Fibroblast of lung (primary cell): Measurements from ENCODE around the gene FAM107B. TPM values are rescaled to one million over a fixed set of nuclear protein-coding genes. Genes with fewer than 3 reads are reported as not detected.
A peak's percentile ranks its signal among the peaks of the same experiment; 100 is the strongest.

Experiments used
- DNase-seq, 2 donors: peaks; one replicate each; pipeline versions ENCODE4 v3.0.0 to v3.0.0-alpha.2; 2010; ENCODE audit warnings: low read depth in 2 of 2
- H2AFZ ChIP-seq: 2 replicates; pipeline ENCODE4 v1.5.1; 2012; ENCODE audit warnings: low read length, control low read depth, inconsistent platforms
- H3K27ac ChIP-seq: 2 replicates; pipeline ENCODE4 v1.5.1; 2011; ENCODE audit warnings: low read length, control low read depth; ENCODE audit not compliant: insufficient read depth
- H3K27me3 ChIP-seq: 2 replicates; pipeline ENCODE4 v1.5.1; 2011; ENCODE audit warnings: mild to moderate bottlenecking, low read length; ENCODE audit not compliant: control insufficient read depth, insufficient read depth
- H3K36me3 ChIP-seq: 2 replicates; pipeline ENCODE4 v1.5.1; 2011; ENCODE audit warnings: low read length; ENCODE audit not compliant: control insufficient read depth, insufficient read depth
- H3K4me1 ChIP-seq: 2 replicates; pipeline ENCODE4 v1.5.1; 2011; ENCODE audit warnings: low read length; ENCODE audit not compliant: control insufficient read depth, insufficient read depth; ENCODE audit errors: extremely low read depth
- H3K4me2 ChIP-seq: 2 replicates; pipeline ENCODE4 v1.5.1; 2011; ENCODE audit warnings: low read length, control low read depth; ENCODE audit not compliant: insufficient read depth; ENCODE audit errors: extremely low read depth
- H3K4me3 ChIP-seq, 4 experiments: fragments of 200-600 bp in 1 of 4; sonication (generic) in 1 of 4; replicated peaks in 1 of 4; 2 replicates each; pipeline ENCODE4 v1.5.1; 2011 to 2016; ENCODE audit warnings: low read length in 4 of 4, low read depth in 3 of 4, mild to moderate bottlenecking in 3 of 4, control low read depth in 2 of 4, inconsistent platforms in 1 of 4, mixed read lengths in 1 of 4; ENCODE audit not compliant: insufficient read depth in 1 of 4; ENCODE audit errors: control extremely low read depth in 1 of 4
- H3K79me2 ChIP-seq: 2 replicates; pipeline ENCODE4 v1.5.1; 2012; ENCODE audit warnings: mild to moderate bottlenecking, low read length, inconsistent platforms; ENCODE audit not compliant: control insufficient read depth, insufficient read depth
- H3K9ac ChIP-seq: 2 replicates; pipeline ENCODE4 v1.5.1; 2011; ENCODE audit warnings: mild to moderate bottlenecking, low read length, control low read depth; ENCODE audit not compliant: insufficient read depth
- H3K9me3 ChIP-seq: 2 replicates; pipeline ENCODE4 v1.5.1; 2012; ENCODE audit warnings: low read depth, low read length; ENCODE audit not compliant: control insufficient read depth, insufficient read depth
- H4K20me1 ChIP-seq: 2 replicates; pipeline ENCODE4 v1.5.1; 2011; ENCODE audit warnings: low read length; ENCODE audit not compliant: control insufficient read depth, insufficient read depth; ENCODE audit errors: extremely low read depth
- CTCF ChIP-seq, 2 donors: IDR thresholded peaks in 1 of 2; conservative IDR thresholded peaks in 1 of 2; 1 replicate in 1 of 2; 2 replicates in 1 of 2; pipeline ENCODE4 v1.5.1; 2011 to 2012; ENCODE audit warnings: low read length in 2 of 2, control low read depth in 1 of 2, inconsistent platforms in 1 of 2, low read depth in 1 of 2, mild to moderate bottlenecking in 1 of 2
- EZH2 ChIP-seq: IDR thresholded peaks from 2 replicates; pipeline ENCODE4 v1.5.1; 2012; ENCODE audit warnings: low read length, control low read depth, mild to moderate bottlenecking; ENCODE audit errors: missing control alignments
- polyA plus RNA-seq, 2 donors: library from polyadenylated mRNA; depleted of rRNA in 1 of 2; stranded (reverse) in 1 of 2; unstranded in 1 of 2; fragments of >200 nt; gene quantifications; 2 replicates each; pipeline ENCODE4 v1.2.1, GENCODE V29; 2011 to 2012; ENCODE audit warnings: missing spikeins in 1 of 2
- total RNA-seq: library from RNA; depleted of rRNA; stranded (reverse); fragments of >200 nt; gene quantifications from 2 replicates; pipeline ENCODE4 v1.2.1, GENCODE V29; 2014

FAM107B gene
- total and polyA plus RNA-seq, 2 donors (not counting 1 experiment from before 2014, with no cell fraction given): 29.0 to 36.0 TPM

GRCh38 chr10:14531974-14532373, 242.7 kb downstream of the FAM107B start:
- no peak overlapping the region for H3K4me2 ChIP-seq
- no peak overlapping the region for H3K27ac ChIP-seq
- H3K79me2 ChIP-seq: peaks cover 7% of the 10 kb centered on the region
- peaks cover 4% of the 10 kb centered on the region for H3K4me1 ChIP-seq
- no peaks in the 10 kb centered on the region for H3K27me3 ChIP-seq
- no peak for DNase-seq
- TF ChIP-seq CTCF (conservative IDR thresholded peaks at IDR 0.05 in 1 of 2, IDR thresholded peaks at IDR 0.05 in 1 of 2; ENCODE audit: low read depth in 1 of 2, low read length in 2 of 2) (no peak), EZH2 (no peak)
- H3K36me3 ChIP-seq: no peaks in the 10 kb centered on the region
- no peak overlapping the region for H3K4me3 ChIP-seq
- no peaks in the 10 kb centered on the region for H4K20me1 ChIP-seq
- H2AFZ ChIP-seq: no peak overlapping the region
- no peak overlapping the region for H3K9ac ChIP-seq
- H3K9me3 ChIP-seq: no peaks in the 10 kb centered on the region

- H3K4me1 ChIP-seq: peaks cover 4% of the 10 kb centered on the region
- H3K9ac ChIP-seq: no peak overlapping the region
- H4K20me1 ChIP-seq: no peaks in the 10 kb centered on the region
- H3K4me2 ChIP-seq: no peak overlapping the region
- H3K9me3 ChIP-seq: no peaks in the 10 kb centered on the region
- peaks cover 7% of the 10 kb centered on the region for H3K79me2 ChIP-seq
- H3K27me3 ChIP-seq: no peaks in the 10 kb centered on the region
- no peak overlapping the region for H2AFZ ChIP-seq
- H3K36me3 ChIP-seq: no peaks in the 10 kb centered on the region
- no peak overlapping the region for H3K27ac ChIP-seq
- peak in 1 of 2 donors; percentile 3 for DNase-seq
- no peak for TF ChIP-seq CTCF (conservative IDR thresholded peaks at IDR 0.05 in 1 of 2, IDR thresholded peaks at IDR 0.05 in 1 of 2; ENCODE audit: low read depth in 1 of 2, low read length in 2 of 2)
- TF ChIP-seq EZH2: no peak
- H3K4me3 ChIP-seq: no peak overlapping the region
These were observed 244.2 kb downstream of the FAM107B start for GRCh38 chr10:14530465-14530864.

GRCh38 chr10:14529351-14529750, 245.3 kb downstream of the FAM107B start:
- H3K4me1 ChIP-seq: peaks cover 4% of the 10 kb centered on the region
- no peak for DNase-seq
- H4K20me1 ChIP-seq: no peaks in the 10 kb centered on the region
- no peak overlapping the region for H3K27ac ChIP-seq
- H3K9me3 ChIP-seq: no peaks in the 10 kb centered on the region
- H3K9ac ChIP-seq: no peak overlapping the region
- no peaks in the 10 kb centered on the region for H3K27me3 ChIP-seq
- no peaks in the 10 kb centered on the region for H3K36me3 ChIP-seq
- TF ChIP-seq EZH2 (no peak), CTCF (conservative IDR thresholded peaks at IDR 0.05 in 1 of 2, IDR thresholded peaks at IDR 0.05 in 1 of 2; ENCODE audit: low read depth in 1 of 2, low read length in 2 of 2) (no peak)
- H3K4me2 ChIP-seq: no peak overlapping the region
- H2AFZ ChIP-seq: no peak overlapping the region
- H3K4me3 ChIP-seq: no peak overlapping the region
- H3K79me2 ChIP-seq: peaks cover 5% of the 10 kb centered on the region
